ENCODE results near the gene CRCP.
"Not testable (repeated sequence)": the region's sequence is repeated elsewhere in the genome, so short reads cannot be mapped to it uniquely, and the experiment has no call there.

CRCP gene

GRCh38 chr7:66114743-66115649 lies at the start of gene CRCP:
Gene CRCP (plus strand): TSS chr7:66114847. CDS start chr7:66114963, 116 bp downstream.
- peak within 1 kb of the TSS; percentile 96 for H3K4me3 Mint-ChIP-seq
- DNase-seq (ENCODE audit: low spot score in 2 of 2), result peak; percentile 84 to 87
- H3K4me1 Mint-ChIP-seq, result peaks cover 31% of the 10 kb centered on the region
- H3K27me3 Mint-ChIP-seq, result no peaks in the 10 kb centered on the region
- H3K27ac Mint-ChIP-seq, result peak within 1 kb of the TSS; percentile 97
- no peaks in the 10 kb centered on the region for H3K9me3 Mint-ChIP-seq
- ATAC-seq (ENCODE audit: low read depth), result peak; percentile 90
- peaks cover 12% of the 10 kb centered on the region for H3K36me3 Mint-ChIP-seq

GRCh38 chr7:66069732-66070131 lies 44.9 kb upstream of the CRCP start:
- Mint-ChIP-seq H3K36me3 (peaks cover 2% of the 10 kb centered on the region), H3K27me3 (peaks cover 3% of the 10 kb centered on the region), H3K27ac (no peak overlapping the region), H3K4me1 (no peaks in the 10 kb centered on the region), H3K9me3 (peaks cover 5% of the 10 kb centered on the region), H3K4me3 (no peak overlapping the region)
- DNase-seq (ENCODE audit: low spot score in 2 of 2), result no peak
- no peak for ATAC-seq (ENCODE audit: low read depth)

- peaks cover 1% of the 10 kb centered on the region for H3K4me1 Mint-ChIP-seq
- H3K36me3 Mint-ChIP-seq, result peaks cover 2% of the 10 kb centered on the region
- peaks cover 3% of the 10 kb centered on the region for H3K27me3 Mint-ChIP-seq
- ATAC-seq (ENCODE audit: low read depth), result no peak
- H3K27ac Mint-ChIP-seq, result no peak overlapping the region
- no peak for DNase-seq (ENCODE audit: low spot score in 2 of 2)
- H3K4me3 Mint-ChIP-seq, result no peak overlapping the region
- H3K9me3 Mint-ChIP-seq, result peaks cover 5% of the 10 kb centered on the region
Observed at GRCh38 chr7:66070222-66070621, 44.4 kb upstream of the CRCP start.

GRCh38 chr7:66072208-66072607 lies 42.4 kb upstream of the CRCP start:
- peaks cover 13% of the 10 kb centered on the region for H3K4me1 Mint-ChIP-seq
- H3K27ac Mint-ChIP-seq; DNase-seq (ENCODE audit: low spot score in 2 of 2); H3K4me3 Mint-ChIP-seq; H3K9me3 Mint-ChIP-seq; H3K27me3 Mint-ChIP-seq; ATAC-seq (ENCODE audit: low read depth); H3K36me3 Mint-ChIP-seq: not testable (repeated sequence)

GRCh38 chr7:66075590-66076461 lies 38.8 kb upstream of the CRCP start, which contains the start of gene ASL:
Gene ASL (plus strand): TSS chr7:66075819. CDS start chr7:66076082, 263 bp downstream.
- H3K36me3 Mint-ChIP-seq, result peaks cover 1% of the 10 kb centered on the region
- ATAC-seq (ENCODE audit: low read depth) (peak; percentile 97), DNase-seq (ENCODE audit: low spot score in 2 of 2) (peak; percentile 75 to 82)
- no peaks in the 10 kb centered on the region for H3K9me3 Mint-ChIP-seq
- peak within 1 kb of the TSS; percentile 80 for H3K4me3 Mint-ChIP-seq
- H3K27ac Mint-ChIP-seq, result peak within 1 kb of the TSS; percentile 66
- H3K27me3 Mint-ChIP-seq, result peaks cover 2% of the 10 kb centered on the region
- H3K4me1 Mint-ChIP-seq, result peaks cover 17% of the 10 kb centered on the region

GRCh38 chr7:66076462-66077329 lies 38.0 kb upstream of the CRCP start:
- H3K36me3 Mint-ChIP-seq, result peaks cover 3% of the 10 kb centered on the region
- H3K4me1 Mint-ChIP-seq, result peaks cover 17% of the 10 kb centered on the region
- no peak for ATAC-seq (ENCODE audit: low read depth)
- peak overlapping the region; percentile 80 for H3K4me3 Mint-ChIP-seq
- no peak for DNase-seq (ENCODE audit: low spot score in 2 of 2)
- H3K27me3 Mint-ChIP-seq, result peaks cover under 1% of the 10 kb centered on the region
- no peaks in the 10 kb centered on the region for H3K9me3 Mint-ChIP-seq
- peak overlapping the region; percentile 66 for H3K27ac Mint-ChIP-seq

- ATAC-seq (ENCODE audit: low read depth) (no peak), DNase-seq (ENCODE audit: low spot score in 2 of 2) (no peak)
- Mint-ChIP-seq H3K36me3 (peaks cover 7% of the 10 kb centered on the region), H3K27me3 (no peaks in the 10 kb centered on the region), H3K9me3 (no peaks in the 10 kb centered on the region), H3K4me3 (no peak overlapping the region), H3K4me1 (peaks cover 17% of the 10 kb centered on the region), H3K27ac (no peak overlapping the region)
Observed at GRCh38 chr7:66078067-66078466, 36.6 kb upstream of the CRCP start.

GRCh38 chr7:66082083-66082482 lies 32.6 kb upstream of the CRCP start:
- no peak overlapping the region for H3K27ac Mint-ChIP-seq
- peaks cover 21% of the 10 kb centered on the region for H3K36me3 Mint-ChIP-seq
- ATAC-seq (ENCODE audit: low read depth) (no peak), DNase-seq (ENCODE audit: low spot score in 2 of 2) (no peak)
- no peaks in the 10 kb centered on the region for H3K9me3 Mint-ChIP-seq
- H3K27me3 Mint-ChIP-seq, result no peaks in the 10 kb centered on the region
- H3K4me3 Mint-ChIP-seq, result no peak overlapping the region
- peaks cover 4% of the 10 kb centered on the region for H3K4me1 Mint-ChIP-seq

- ATAC-seq (ENCODE audit: low read depth), result no peak
- Mint-ChIP-seq H3K4me1 (no peaks in the 10 kb centered on the region), H3K4me3 (no peak overlapping the region), H3K27me3 (no peaks in the 10 kb centered on the region), H3K36me3 (peaks cover 21% of the 10 kb centered on the region), H3K9me3 (no peaks in the 10 kb centered on the region), H3K27ac (no peak overlapping the region)
- no peak for DNase-seq (ENCODE audit: low spot score in 2 of 2)
Observed at GRCh38 chr7:66082886-66083415, 31.7 kb upstream of the CRCP start.

- Mint-ChIP-seq H3K27me3 (no peaks in the 10 kb centered on the region), H3K27ac (no peak overlapping the region), H3K4me1 (no peaks in the 10 kb centered on the region), H3K4me3 (no peak overlapping the region), H3K9me3 (no peaks in the 10 kb centered on the region), H3K36me3 (peaks cover 21% of the 10 kb centered on the region)
- ATAC-seq (ENCODE audit: low read depth) (no peak), DNase-seq (ENCODE audit: low spot score in 2 of 2) (no peak)
Observed at GRCh38 chr7:66083677-66084076, 31.0 kb upstream of the CRCP start.

- Mint-ChIP-seq H3K4me3 (no peak overlapping the region), H3K4me1 (no peaks in the 10 kb centered on the region), H3K27ac (no peak overlapping the region), H3K36me3 (peaks cover 10% of the 10 kb centered on the region), H3K9me3 (no peaks in the 10 kb centered on the region), H3K27me3 (no peaks in the 10 kb centered on the region)
- no peak for ATAC-seq (ENCODE audit: low read depth)
- no peak for DNase-seq (ENCODE audit: low spot score in 2 of 2)
Observed at GRCh38 chr7:66088861-66089838, 25.5 kb upstream of the CRCP start.

GRCh38 chr7:66092654-66093053 lies 22.0 kb upstream of the CRCP start:
- Mint-ChIP-seq H3K9me3 (no peaks in the 10 kb centered on the region), H3K4me1 (no peaks in the 10 kb centered on the region), H3K4me3 (no peak overlapping the region), H3K27ac (no peak overlapping the region), H3K36me3 (no peaks in the 10 kb centered on the region), H3K27me3 (no peaks in the 10 kb centered on the region)
- DNase-seq (ENCODE audit: low spot score in 2 of 2) (no peak), ATAC-seq (ENCODE audit: low read depth) (no peak)
